Right lobe of liver (tissue), 4 donors: ENCODE data around the gene TTC28.

Experiments used
- CTCF ChIP-seq, 4 donors: fragments of 200-600 bp in 3 of 4; fragments of 450-650 bp in 1 of 4; IDR thresholded peaks; one replicate each; pipeline versions ENCODE4 v1.5.1 to v1.8.0; 2016 to 2022; ENCODE audit warnings: antibody characterized with exemption in 4 of 4, mild to moderate bottlenecking in 2 of 4
- POLR2A ChIP-seq: fragments of 450-650 bp; IDR thresholded peaks from one replicate; pipeline ENCODE4 v1.6.1; 2017; ENCODE audit warnings: antibody characterized with exemption, mild to moderate bottlenecking
- donor health status: DM: no; HTN: no; CAD: no.
- donor health status: DM: no; HTN: no; CAD: no.
- donor health status: DM: no; HTN: yes; CAD: no.

DNA sequence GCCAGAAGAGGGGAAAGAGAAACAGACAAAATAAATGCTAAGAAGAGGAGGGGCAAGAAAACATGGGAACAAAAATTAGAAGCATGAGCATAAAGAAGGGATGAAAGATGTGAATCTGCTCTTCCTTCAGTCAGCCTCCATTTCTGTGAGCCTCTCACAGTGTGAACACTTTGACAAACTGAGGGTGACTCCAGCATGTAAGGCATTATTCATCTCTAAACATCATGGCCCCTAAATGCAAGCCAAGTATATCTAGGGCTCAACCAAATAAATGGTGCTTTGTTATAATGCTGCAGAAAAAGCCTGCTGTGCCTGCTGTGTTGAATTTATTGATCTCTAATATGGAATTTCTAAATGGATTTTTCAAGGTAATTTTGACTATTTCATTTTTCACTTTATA, 281.3 kb downstream of the TTC28 start:
- no peak for TF ChIP-seq CTCF (IDR thresholded peaks at IDR 0.05)
- TF ChIP-seq POLR2A = no peak
